ENCODE measurements around the gene SPRN.
"Not testable (repeated sequence)": the region's sequence is repeated elsewhere in the genome, so short reads cannot be mapped to it uniquely, and the experiment has no call there.

Gene SPRN

GRCh38 chr10:133439517-133440461 lies 15.4 kb upstream of the SPRN start:
- DNase-seq = no peak

GRCh38 chr10:133438711-133439273 lies 14.4 kb upstream of the SPRN start:
- DNase-seq = no peak

- not testable (repeated sequence) for DNase-seq
Measured at GRCh38 chr10:133432789-133433188, 8.4 kb upstream of the SPRN start.

- not testable (repeated sequence) for DNase-seq
Measured at GRCh38 chr10:133431888-133432613, 7.6 kb upstream of the SPRN start.

- DNase-seq = not testable (repeated sequence)
Measured at GRCh38 chr10:133429571-133429970, 5.1 kb upstream of the SPRN start.

- DNase-seq = not testable (repeated sequence)
Measured at GRCh38 chr10:133424102-133424501, 323 bp downstream of the SPRN start.

GRCh38 chr10:133422807-133423771 lies 1.3 kb downstream of the SPRN start:
- DNase-seq = no peak

- DNase-seq = no peak
Measured at GRCh38 chr10:133422223-133422806, 2.1 kb downstream of the SPRN start.

GRCh38 chr10:133421336-133422222 lies 2.8 kb downstream of the SPRN start:
- DNase-seq = no peak

- no peak for DNase-seq
Measured at GRCh38 chr10:133420579-133420978, 3.8 kb downstream of the SPRN start.

GRCh38 chr10:133420028-133420427 lies 4.4 kb downstream of the SPRN start:
- DNase-seq = no peak

- no peak for DNase-seq
Measured at GRCh38 chr10:133419211-133419950, 5.0 kb downstream of the SPRN start.

- DNase-seq = no peak
Measured at GRCh38 chr10:133418289-133418993, 6.0 kb downstream of the SPRN start.

GRCh38 chr10:133415752-133416151 lies 8.7 kb downstream of the SPRN start:
- DNase-seq = no peak

GRCh38 chr10:133414401-133414800 lies 10.0 kb downstream of the SPRN start:
- not testable (repeated sequence) for DNase-seq

GRCh38 chr10:133412381-133412711 lies 12.1 kb downstream of the SPRN start:
- no peak for DNase-seq

GRCh38 chr10:133411523-133412380 lies 12.7 kb downstream of the SPRN start:
- no peak for DNase-seq

GRCh38 chr10:133405844-133406527 lies 18.4 kb downstream of the SPRN start:
- no peak for DNase-seq

Data from stimulated activated CD4-positive, alpha-beta T cell treated with anti-CD3 and anti-CD28 coated beads, Interleukin-15, amount 100 ng/mL, for 24 hours (primary cell).